GM06990 (cell line): ENCODE measurements around the gene GTF2A1.

Source experiments
- DNase-seq: peaks from one replicate; pipeline ENCODE4 v3.0.0-alpha.2; 2011; ENCODE audit not compliant: insufficient read length; ENCODE audit errors: extremely low read depth
- H3K27me3 ChIP-seq: replicated peaks from 2 replicates; pipeline ENCODE4 v1.6.0; 2011; ENCODE audit warnings: low read length; ENCODE audit not compliant: control insufficient read depth, insufficient read depth
- H3K36me3 ChIP-seq: 2 replicates; pipeline ENCODE4 v1.5.1; 2011; ENCODE audit warnings: low read length; ENCODE audit not compliant: control insufficient read depth, insufficient read depth
- H3K4me3 ChIP-seq: replicated peaks from 2 replicates; pipeline ENCODE4 v1.5.1; 2011; ENCODE audit warnings: low read depth, mild to moderate bottlenecking, control low read depth, low read length
- TF ChIP-seq, protein P1 (sequence below): IDR thresholded peaks from 2 replicates; pipeline ENCODE4 v1.5.1; 2011; ENCODE audit warnings: low read length, control low read depth, mild to moderate bottlenecking, inconsistent platforms; ENCODE audit not compliant: insufficient read depth, poor library complexity, severe bottlenecking

Gene GTF2A1

DNA sequence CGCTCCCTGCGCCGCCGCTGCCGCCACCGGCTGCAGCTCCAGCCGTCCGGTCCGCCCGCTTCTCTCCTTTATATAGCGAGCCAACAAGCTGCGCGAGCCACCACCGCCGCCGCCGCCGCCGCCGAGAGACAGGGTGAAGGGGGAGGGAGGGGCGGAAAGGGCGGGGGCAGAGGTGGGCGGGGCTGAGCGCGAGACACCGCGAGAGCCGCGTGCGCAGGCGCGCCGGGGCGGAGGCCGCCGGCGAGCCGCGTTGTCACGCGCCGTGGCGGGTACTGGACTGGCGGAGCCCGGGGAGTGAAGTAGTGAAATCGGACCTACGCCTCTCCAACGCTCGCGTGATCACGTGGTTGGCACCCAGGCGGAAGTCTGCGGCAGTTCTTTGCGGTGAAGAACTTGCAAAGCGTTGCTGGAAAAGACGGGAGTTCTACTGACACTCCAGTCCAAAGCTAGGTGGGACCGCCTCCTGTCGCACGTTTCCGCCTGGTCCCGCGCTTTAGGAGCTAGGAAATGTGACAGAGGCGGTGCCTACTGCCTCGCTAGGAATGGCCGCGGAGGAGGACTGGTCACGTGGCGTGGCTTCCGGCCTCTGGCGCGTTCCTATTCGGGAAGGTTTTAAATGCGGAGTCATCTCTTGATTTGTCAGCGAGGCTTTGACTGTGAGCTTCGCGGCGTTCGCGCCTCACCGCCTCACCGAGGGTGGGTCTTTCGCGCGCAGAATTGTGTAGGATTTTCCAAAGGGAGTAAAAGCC, at the start of gene GTF2A1:
Gene GTF2A1 (minus strand): TSS at position 130 of the 749 bp plus-strand sequence. CDS start 441 bp downstream, outside the sequence.
- Histone ChIP-seq H3K36me3 (no peaks in the 10 kb centered on the region), H3K27me3 (no peaks in the 10 kb centered on the region), H3K4me3 (peak within 1 kb of the TSS; percentile 87)
- DNase-seq, result peak; percentile 97
- TF ChIP-seq, protein P1, sequence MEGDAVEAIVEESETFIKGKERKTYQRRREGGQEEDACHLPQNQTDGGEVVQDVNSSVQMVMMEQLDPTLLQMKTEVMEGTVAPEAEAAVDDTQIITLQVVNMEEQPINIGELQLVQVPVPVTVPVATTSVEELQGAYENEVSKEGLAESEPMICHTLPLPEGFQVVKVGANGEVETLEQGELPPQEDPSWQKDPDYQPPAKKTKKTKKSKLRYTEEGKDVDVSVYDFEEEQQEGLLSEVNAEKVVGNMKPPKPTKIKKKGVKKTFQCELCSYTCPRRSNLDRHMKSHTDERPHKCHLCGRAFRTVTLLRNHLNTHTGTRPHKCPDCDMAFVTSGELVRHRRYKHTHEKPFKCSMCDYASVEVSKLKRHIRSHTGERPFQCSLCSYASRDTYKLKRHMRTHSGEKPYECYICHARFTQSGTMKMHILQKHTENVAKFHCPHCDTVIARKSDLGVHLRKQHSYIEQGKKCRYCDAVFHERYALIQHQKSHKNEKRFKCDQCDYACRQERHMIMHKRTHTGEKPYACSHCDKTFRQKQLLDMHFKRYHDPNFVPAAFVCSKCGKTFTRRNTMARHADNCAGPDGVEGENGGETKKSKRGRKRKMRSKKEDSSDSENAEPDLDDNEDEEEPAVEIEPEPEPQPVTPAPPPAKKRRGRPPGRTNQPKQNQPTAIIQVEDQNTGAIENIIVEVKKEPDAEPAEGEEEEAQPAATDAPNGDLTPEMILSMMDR, result no peak

DNA sequence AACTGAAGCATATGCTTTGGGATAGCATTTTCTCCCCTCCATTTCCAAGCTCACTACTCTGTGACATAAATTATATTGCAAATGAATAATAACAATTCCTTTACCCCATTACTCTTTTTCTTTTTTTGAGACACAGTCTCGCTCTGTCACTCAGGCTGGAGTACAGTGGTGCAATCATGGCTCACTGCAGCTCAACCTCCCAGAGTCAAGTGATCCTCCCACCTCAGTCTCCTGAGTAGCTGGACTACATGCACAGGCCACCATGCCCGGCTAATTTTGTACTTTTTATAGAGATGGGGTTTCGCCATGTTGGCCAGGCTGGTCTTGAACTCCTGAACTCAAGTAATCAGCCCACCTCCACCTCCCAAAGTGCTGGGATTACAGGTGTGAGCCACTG, 49.2 kb upstream of the GTF2A1 start:
- Histone ChIP-seq H3K4me3 (no peak overlapping the region), H3K27me3 (no peaks in the 10 kb centered on the region; the same call in 1 of the 2 replicates), H3K36me3 (no peaks in the 10 kb centered on the region)
- TF ChIP-seq, protein P1, result no peak
- DNase-seq, result no peak

DNA sequence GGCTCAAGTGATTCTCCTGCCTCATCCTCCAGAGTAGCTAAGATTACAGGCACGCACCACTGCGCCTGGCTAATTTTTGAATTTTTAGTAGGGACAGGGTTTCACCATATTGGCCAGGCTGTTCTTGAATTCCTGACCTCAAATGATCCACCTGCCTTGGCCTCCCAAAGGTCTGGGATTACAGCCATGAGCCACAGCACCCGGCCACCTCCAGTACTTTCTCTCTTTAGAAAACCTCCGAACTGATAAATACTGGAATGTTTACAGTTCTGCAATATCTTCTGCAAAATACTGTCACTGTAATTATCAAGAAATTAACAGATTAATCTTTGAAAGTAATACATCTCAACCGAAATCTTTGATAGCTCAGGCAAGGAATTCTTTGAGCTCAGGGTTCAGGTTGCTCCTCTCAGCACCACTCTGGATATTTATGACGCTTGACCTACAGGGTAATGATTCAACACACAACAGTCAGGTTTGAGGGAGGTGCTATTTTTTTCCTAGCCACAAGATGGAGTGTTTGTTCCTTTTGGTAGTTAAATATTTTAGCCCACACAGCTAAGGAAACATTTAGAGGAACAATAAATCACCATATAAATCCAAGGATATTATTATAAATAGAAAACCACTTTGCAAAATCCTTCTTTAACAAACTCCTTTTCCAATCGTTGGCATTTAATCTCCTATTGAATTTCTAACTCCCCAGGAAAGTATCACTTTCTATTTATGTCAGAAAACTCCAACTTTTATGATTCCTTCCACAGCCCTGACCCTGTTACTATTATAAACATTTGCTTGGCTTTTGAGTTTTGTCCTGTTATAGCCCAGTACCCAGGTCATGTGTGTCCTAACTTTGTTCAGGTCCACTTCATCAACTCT, 48.6 kb upstream of the GTF2A1 start:
- Histone ChIP-seq H3K27me3 (no peaks in the 10 kb centered on the region; the same call in 1 of the 2 replicates), H3K36me3 (no peaks in the 10 kb centered on the region), H3K4me3 (no peak overlapping the region)
- peak; percentile 12 for DNase-seq
- TF ChIP-seq, protein P1, result peak; percentile 61

DNA sequence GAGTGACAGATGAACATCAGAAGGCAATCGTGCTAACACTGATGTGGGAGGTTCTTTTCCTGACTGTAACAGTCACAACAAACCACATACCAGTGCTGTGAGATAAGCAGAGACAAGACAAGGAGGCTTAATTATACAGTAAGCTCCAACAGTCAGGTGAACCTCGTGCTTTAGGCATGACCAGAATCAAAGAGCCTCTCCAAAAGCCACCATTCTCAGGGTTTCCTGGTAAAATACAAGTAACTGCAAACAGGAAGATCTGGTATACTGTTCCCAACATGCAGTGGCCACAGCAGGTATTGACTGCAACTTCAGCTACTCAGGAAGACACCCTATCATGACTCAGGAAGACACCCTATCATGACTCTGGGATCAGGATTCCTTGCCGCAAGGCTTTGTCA, 47.3 kb upstream of the GTF2A1 start:
- Histone ChIP-seq H3K27me3 (no peaks in the 10 kb centered on the region; the same call in 1 of the 2 replicates), H3K4me3 (no peak overlapping the region), H3K36me3 (no peaks in the 10 kb centered on the region)
- TF ChIP-seq, protein P1, result no peak
- DNase-seq, result no peak

DNA sequence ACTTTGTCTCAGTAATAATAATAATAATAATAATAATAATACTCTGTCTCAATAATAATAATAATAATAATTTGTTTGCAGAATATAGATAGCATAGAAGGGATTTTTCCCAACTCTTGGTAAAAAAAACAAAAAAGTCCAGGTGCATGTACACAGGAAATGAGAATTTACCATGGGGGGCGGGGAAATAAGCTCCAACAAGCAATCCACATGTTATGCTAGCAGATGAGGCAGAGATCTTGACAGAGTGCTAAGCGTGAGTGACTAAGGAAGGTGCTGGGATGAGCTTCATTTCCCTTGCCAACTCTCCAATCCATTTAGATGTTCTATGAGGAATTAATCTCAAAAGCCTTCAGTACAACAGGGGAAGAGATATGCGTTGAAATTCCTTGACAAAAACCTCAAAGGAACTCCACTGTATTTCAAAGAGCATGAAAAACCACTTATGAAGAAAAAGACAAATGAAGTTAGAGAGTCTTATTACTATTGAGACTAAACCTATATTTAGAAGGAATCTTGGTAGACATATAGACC, 44.9 kb upstream of the GTF2A1 start:
- no peak overlapping the region for H3K4me3 ChIP-seq
- DNase-seq, result no peak
- H3K27me3 ChIP-seq, result no peaks in the 10 kb centered on the region; the same call in 1 of the 2 replicates
- H3K36me3 ChIP-seq, result no peaks in the 10 kb centered on the region
- TF ChIP-seq, protein P1, result no peak
